ENCODE measurements around the gene ZHX3. TPM values are rescaled to one million over a fixed set of nuclear protein-coding genes. Genes with fewer than 3 reads are reported as not detected.
A peak's percentile ranks its signal among the peaks of the same experiment; 100 is the strongest.

Gene ZHX3
- total RNA-seq, 1 donor from 2014 or later, result 9.1 TPM

DNA sequence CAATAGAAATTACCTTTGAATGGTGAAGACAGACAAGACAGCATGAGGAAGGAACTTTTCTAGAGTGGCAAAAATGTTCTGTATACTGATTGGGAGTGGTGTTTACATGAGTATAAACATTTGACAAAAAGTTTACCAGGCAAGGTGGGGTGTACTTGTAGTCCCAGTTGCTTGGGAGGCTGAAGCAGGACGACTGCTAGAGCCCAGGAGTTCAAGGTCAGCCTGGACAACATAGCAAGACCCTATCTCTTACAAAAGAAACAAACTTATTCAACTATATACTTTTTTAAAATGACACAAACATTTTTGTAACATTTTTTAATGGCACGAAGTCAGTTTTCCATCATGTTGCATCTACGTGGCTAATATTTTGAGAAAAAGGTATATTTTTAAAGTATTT lies 40.5 kb downstream of the ZHX3 start:
- Mint-ChIP-seq H3K27ac (no peak overlapping the region), H3K4me1 (ENCODE audit: low read depth) (peaks cover 4% of the 10 kb centered on the region), H3K36me3 (ENCODE audit: insufficient read depth) (no peaks in the 10 kb centered on the region), H3K9me3 (ENCODE audit: low read depth) (no peaks in the 10 kb centered on the region), H3K4me3 (ENCODE audit: low read depth) (no peak overlapping the region), H3K27me3 (no peaks in the 10 kb centered on the region)
- TF ChIP-seq, protein P1, sequence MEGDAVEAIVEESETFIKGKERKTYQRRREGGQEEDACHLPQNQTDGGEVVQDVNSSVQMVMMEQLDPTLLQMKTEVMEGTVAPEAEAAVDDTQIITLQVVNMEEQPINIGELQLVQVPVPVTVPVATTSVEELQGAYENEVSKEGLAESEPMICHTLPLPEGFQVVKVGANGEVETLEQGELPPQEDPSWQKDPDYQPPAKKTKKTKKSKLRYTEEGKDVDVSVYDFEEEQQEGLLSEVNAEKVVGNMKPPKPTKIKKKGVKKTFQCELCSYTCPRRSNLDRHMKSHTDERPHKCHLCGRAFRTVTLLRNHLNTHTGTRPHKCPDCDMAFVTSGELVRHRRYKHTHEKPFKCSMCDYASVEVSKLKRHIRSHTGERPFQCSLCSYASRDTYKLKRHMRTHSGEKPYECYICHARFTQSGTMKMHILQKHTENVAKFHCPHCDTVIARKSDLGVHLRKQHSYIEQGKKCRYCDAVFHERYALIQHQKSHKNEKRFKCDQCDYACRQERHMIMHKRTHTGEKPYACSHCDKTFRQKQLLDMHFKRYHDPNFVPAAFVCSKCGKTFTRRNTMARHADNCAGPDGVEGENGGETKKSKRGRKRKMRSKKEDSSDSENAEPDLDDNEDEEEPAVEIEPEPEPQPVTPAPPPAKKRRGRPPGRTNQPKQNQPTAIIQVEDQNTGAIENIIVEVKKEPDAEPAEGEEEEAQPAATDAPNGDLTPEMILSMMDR (IDR thresholded peaks at IDR 0.05; ENCODE audit: unreplicated experiment), result no peak
- DNase-seq (ENCODE audit: low spot score, unreplicated experiment), result no peak

- TF ChIP-seq, protein P1 (IDR thresholded peaks at IDR 0.05; ENCODE audit: unreplicated experiment), result no peak
- Mint-ChIP-seq H3K4me3 (ENCODE audit: low read depth) (no peak overlapping the region), H3K4me1 (ENCODE audit: low read depth) (peaks cover 4% of the 10 kb centered on the region), H3K9me3 (ENCODE audit: low read depth) (no peaks in the 10 kb centered on the region), H3K36me3 (ENCODE audit: insufficient read depth) (no peaks in the 10 kb centered on the region), H3K27ac (peak overlapping the region; percentile 48), H3K27me3 (no peaks in the 10 kb centered on the region)
- no peak for DNase-seq (ENCODE audit: low spot score, unreplicated experiment)
Observed at GRCh38 chr20:41276317-41276751, 41.2 kb downstream of the ZHX3 start.

DNA sequence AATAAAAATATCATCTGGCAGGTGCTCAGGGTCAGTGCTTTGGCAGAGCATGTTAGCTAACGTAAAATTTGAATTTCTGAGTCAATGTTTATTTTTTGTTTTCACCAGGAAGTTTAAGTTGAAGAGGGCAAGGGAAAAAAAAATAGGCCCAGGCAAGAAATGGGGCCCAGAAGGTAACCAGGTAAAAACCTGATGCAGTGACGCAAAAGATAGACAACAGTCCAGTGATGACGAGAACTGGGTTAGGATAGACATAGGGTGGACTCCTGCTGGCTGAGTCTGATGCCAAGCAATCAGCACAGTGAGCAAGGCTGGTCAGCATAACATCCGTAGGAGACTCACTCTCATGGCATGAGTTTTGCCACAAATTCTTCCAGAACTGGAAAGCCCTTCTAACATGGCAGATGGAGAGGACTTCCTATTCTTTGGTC lies 42.2 kb downstream of the ZHX3 start:
- DNase-seq (ENCODE audit: low spot score, unreplicated experiment), result no peak
- Mint-ChIP-seq H3K27ac (no peak overlapping the region), H3K9me3 (ENCODE audit: low read depth) (no peaks in the 10 kb centered on the region), H3K4me1 (ENCODE audit: low read depth) (peaks cover 4% of the 10 kb centered on the region), H3K4me3 (ENCODE audit: low read depth) (no peak overlapping the region), H3K27me3 (no peaks in the 10 kb centered on the region), H3K36me3 (ENCODE audit: insufficient read depth) (no peaks in the 10 kb centered on the region)
- TF ChIP-seq, protein P1 (IDR thresholded peaks at IDR 0.05; ENCODE audit: unreplicated experiment), result no peak

DNA sequence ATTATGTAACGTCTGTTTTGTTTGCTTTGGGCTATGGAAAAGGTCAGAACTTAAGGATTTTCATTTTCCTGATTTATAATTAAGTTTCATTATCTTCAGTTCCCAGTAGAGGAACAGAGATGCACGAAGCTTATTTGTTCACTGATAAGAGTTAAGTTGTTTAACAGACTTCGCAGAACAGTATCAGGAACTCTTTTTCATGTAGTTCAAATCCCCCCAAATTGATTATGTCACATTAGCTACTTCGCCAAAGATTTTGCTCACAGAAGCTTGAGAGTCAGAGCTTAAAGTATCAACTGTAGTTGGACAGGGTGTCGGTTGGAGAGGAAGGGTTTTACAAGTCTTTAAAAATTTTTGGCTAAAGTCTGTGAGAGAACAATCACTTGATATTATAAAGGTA lies 43.4 kb downstream of the ZHX3 start:
- DNase-seq (ENCODE audit: low spot score, unreplicated experiment), result no peak
- Mint-ChIP-seq H3K4me3 (ENCODE audit: low read depth) (no peak overlapping the region), H3K4me1 (ENCODE audit: low read depth) (peaks cover 4% of the 10 kb centered on the region), H3K27me3 (no peaks in the 10 kb centered on the region), H3K36me3 (ENCODE audit: insufficient read depth) (no peaks in the 10 kb centered on the region), H3K9me3 (ENCODE audit: low read depth) (no peaks in the 10 kb centered on the region), H3K27ac (no peak overlapping the region)
- TF ChIP-seq, protein P1 (IDR thresholded peaks at IDR 0.05; ENCODE audit: unreplicated experiment), result no peak

DNA sequence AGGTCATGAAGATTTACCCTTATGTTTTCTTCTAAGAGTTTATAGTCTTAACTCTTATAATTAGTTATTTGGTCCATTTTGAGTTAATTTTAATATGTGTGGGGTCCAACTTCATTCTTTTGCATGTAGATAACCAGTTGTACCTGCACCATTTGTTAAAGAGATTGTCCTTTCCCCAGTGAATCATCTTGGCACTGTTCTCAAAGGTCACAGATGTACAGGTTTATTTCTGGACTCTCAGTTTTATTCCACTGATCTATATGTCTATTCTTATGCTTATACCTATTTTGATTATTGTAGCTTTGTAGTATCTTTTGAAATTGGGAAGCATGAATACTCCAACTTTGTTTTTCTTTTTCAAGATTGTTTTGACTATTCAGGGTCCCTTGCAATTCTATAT lies 44.1 kb downstream of the ZHX3 start:
- H3K4me3 Mint-ChIP-seq (ENCODE audit: low read depth), result no peak overlapping the region
- H3K27ac Mint-ChIP-seq, result no peak overlapping the region
- H3K4me1 Mint-ChIP-seq (ENCODE audit: low read depth), result peaks cover 5% of the 10 kb centered on the region
- no peaks in the 10 kb centered on the region for H3K27me3 Mint-ChIP-seq
- no peaks in the 10 kb centered on the region for H3K9me3 Mint-ChIP-seq (ENCODE audit: low read depth)
- TF ChIP-seq, protein P1 (IDR thresholded peaks at IDR 0.05; ENCODE audit: unreplicated experiment), result no peak
- H3K36me3 Mint-ChIP-seq (ENCODE audit: insufficient read depth), result no peaks in the 10 kb centered on the region
- no peak for DNase-seq (ENCODE audit: low spot score, unreplicated experiment)

Measured in progenitor cell of endocrine pancreas (in vitro differentiated cells).